ENCODE measurements around the gene NACC1. TPM values are rescaled to one million over a fixed set of nuclear protein-coding genes. Genes with fewer than 3 reads are reported as not detected.

NACC1 gene
- total and polyA plus RNA-seq, 2 of the 13 experiments (the other 11 are each of a cell fraction or from before 2014, with no cell fraction given) = 31.8 to 42.3 TPM

- TF ChIP-seq ZNF282 (IDR thresholded peaks at IDR 0.05; ENCODE audit: partially characterized antibody) = no peak
- TF ChIP-seq ZNF7 (CRISPR knock-in tag; IDR thresholded peaks at IDR 0.05) = no peak
- no peak for TF ChIP-seq ZUFSP (CRISPR knock-in tag; IDR thresholded peaks at IDR 0.05; ENCODE audit: borderline replicate concordance)
- TF ChIP-seq, protein P1, sequence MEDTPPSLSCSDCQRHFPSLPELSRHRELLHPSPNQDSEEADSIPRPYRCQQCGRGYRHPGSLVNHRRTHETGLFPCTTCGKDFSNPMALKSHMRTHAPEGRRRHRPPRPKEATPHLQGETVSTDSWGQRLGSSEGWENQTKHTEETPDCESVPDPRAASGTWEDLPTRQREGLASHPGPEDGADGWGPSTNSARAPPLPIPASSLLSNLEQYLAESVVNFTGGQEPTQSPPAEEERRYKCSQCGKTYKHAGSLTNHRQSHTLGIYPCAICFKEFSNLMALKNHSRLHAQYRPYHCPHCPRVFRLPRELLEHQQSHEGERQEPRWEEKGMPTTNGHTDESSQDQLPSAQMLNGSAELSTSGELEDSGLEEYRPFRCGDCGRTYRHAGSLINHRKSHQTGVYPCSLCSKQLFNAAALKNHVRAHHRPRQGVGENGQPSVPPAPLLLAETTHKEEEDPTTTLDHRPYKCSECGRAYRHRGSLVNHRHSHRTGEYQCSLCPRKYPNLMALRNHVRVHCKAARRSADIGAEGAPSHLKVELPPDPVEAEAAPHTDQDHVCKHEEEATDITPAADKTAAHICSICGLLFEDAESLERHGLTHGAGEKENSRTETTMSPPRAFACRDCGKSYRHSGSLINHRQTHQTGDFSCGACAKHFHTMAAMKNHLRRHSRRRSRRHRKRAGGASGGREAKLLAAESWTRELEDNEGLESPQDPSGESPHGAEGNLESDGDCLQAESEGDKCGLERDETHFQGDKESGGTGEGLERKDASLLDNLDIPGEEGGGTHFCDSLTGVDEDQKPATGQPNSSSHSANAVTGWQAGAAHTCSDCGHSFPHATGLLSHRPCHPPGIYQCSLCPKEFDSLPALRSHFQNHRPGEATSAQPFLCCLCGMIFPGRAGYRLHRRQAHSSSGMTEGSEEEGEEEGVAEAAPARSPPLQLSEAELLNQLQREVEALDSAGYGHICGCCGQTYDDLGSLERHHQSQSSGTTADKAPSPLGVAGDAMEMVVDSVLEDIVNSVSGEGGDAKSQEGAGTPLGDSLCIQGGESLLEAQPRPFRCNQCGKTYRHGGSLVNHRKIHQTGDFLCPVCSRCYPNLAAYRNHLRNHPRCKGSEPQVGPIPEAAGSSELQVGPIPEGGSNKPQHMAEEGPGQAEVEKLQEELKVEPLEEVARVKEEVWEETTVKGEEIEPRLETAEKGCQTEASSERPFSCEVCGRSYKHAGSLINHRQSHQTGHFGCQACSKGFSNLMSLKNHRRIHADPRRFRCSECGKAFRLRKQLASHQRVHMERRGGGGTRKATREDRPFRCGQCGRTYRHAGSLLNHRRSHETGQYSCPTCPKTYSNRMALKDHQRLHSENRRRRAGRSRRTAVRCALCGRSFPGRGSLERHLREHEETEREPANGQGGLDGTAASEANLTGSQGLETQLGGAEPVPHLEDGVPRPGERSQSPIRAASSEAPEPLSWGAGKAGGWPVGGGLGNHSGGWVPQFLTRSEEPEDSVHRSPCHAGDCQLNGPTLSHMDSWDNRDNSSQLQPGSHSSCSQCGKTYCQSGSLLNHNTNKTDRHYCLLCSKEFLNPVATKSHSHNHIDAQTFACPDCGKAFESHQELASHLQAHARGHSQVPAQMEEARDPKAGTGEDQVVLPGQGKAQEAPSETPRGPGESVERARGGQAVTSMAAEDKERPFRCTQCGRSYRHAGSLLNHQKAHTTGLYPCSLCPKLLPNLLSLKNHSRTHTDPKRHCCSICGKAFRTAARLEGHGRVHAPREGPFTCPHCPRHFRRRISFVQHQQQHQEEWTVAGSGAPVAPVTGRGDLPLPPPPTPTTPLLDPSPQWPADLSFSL (CRISPR knock-in tag; IDR thresholded peaks at IDR 0.05) = no peak
- no peak for TF ChIP-seq ARHGAP35 (CRISPR knock-in tag; IDR thresholded peaks at IDR 0.05; ENCODE audit: borderline replicate concordance)
- TF ChIP-seq ZSCAN12 (CRISPR knock-in tag; IDR thresholded peaks at IDR 0.05) = no peak
- no peak for TF ChIP-seq CENPX (CRISPR knock-in tag; IDR thresholded peaks at IDR 0.05)
- no peak for TF ChIP-seq ZFP37 (CRISPR knock-in tag; IDR thresholded peaks at IDR 0.05; ENCODE audit: borderline replicate concordance)
- no peak for TF ChIP-seq BRD4 (CRISPR knock-in tag; IDR thresholded peaks at IDR 0.05)
- no peak for TF ChIP-seq JUN (CRISPR knock-in tag; IDR thresholded peaks at IDR 0.05)
- no peak for TF ChIP-seq ZNF431 (CRISPR knock-in tag; IDR thresholded peaks at IDR 0.05; ENCODE audit: borderline replicate concordance, low read depth)
- TF ChIP-seq, protein P2, sequence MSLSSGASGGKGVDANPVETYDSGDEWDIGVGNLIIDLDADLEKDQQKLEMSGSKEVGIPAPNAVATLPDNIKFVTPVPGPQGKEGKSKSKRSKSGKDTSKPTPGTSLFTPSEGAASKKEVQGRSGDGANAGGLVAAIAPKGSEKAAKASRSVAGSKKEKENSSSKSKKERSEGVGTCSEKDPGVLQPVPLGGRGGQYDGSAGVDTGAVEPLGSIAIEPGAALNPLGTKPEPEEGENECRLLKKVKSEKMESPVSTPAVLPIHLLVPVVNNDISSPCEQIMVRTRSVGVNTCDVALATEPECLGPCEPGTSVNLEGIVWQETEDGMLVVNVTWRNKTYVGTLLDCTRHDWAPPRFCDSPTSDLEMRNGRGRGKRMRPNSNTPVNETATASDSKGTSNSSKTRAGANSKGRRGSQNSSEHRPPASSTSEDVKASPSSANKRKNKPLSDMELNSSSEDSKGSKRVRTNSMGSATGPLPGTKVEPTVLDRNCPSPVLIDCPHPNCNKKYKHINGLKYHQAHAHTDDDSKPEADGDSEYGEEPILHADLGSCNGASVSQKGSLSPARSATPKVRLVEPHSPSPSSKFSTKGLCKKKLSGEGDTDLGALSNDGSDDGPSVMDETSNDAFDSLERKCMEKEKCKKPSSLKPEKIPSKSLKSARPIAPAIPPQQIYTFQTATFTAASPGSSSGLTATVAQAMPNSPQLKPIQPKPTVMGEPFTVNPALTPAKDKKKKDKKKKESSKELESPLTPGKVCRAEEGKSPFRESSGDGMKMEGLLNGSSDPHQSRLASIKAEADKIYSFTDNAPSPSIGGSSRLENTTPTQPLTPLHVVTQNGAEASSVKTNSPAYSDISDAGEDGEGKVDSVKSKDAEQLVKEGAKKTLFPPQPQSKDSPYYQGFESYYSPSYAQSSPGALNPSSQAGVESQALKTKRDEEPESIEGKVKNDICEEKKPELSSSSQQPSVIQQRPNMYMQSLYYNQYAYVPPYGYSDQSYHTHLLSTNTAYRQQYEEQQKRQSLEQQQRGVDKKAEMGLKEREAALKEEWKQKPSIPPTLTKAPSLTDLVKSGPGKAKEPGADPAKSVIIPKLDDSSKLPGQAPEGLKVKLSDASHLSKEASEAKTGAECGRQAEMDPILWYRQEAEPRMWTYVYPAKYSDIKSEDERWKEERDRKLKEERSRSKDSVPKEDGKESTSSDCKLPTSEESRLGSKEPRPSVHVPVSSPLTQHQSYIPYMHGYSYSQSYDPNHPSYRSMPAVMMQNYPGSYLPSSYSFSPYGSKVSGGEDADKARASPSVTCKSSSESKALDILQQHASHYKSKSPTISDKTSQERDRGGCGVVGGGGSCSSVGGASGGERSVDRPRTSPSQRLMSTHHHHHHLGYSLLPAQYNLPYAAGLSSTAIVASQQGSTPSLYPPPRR (CRISPR knock-in tag; IDR thresholded peaks at IDR 0.05; ENCODE audit: borderline replicate concordance) = no peak
- TF ChIP-seq ZNF317 (CRISPR knock-in tag; IDR thresholded peaks at IDR 0.05) = 0 out of 2 replicates have a peak, but pooled peaks have one; percentile 9
- TF ChIP-seq ZNF343 (CRISPR knock-in tag; IDR thresholded peaks at IDR 0.05) = no peak
- no peak for TF ChIP-seq HHEX (CRISPR knock-in tag; IDR thresholded peaks at IDR 0.05)
- no peak for TF ChIP-seq JARID2 (CRISPR knock-in tag; IDR thresholded peaks at IDR 0.05; ENCODE audit: insufficient replicate concordance)
These were observed 45.7 kb downstream of the NACC1 start (continued) for GRCh38 chr19:13163609-13164342.

All from HepG2 (cell line).